ENCODE results near the gene FZR1.

FZR1 gene

GRCh38 chr19:3533033-3533432 is 26.9 kb downstream of the FZR1 start:
- DNase-seq = no peak

DNA sequence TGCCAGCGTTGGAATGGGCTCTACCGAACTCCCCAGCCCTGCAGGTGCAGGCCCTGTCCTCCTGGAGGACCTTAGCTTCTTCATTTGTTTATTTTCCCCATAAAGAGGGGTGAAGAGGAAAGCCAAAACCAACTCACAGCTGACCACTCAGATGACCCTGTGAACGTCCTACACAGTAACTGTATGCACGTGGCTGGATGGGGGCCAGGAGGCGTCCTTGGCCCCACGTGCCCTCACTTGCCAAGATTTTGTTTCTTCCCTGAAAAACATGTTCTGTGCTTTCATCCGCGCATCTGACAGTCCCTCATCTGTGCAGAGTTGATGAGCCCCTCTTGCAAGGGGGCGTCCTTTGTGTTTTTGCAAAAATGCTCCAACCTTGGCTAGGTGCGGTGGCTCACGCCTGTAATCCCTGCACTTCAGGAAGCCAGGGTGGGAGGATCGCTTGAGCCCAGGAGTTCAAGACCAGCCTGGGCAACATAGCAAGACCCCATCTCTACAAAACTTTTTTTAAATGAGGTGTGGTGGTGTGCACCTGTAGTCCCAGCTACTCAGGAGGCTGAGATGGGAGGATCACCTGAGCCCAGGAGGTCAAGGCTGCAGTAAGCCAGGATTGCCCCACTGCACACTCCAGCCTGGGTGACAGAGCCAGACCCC is 27.6 kb downstream of the FZR1 start:
- no peak for DNase-seq

DNA sequence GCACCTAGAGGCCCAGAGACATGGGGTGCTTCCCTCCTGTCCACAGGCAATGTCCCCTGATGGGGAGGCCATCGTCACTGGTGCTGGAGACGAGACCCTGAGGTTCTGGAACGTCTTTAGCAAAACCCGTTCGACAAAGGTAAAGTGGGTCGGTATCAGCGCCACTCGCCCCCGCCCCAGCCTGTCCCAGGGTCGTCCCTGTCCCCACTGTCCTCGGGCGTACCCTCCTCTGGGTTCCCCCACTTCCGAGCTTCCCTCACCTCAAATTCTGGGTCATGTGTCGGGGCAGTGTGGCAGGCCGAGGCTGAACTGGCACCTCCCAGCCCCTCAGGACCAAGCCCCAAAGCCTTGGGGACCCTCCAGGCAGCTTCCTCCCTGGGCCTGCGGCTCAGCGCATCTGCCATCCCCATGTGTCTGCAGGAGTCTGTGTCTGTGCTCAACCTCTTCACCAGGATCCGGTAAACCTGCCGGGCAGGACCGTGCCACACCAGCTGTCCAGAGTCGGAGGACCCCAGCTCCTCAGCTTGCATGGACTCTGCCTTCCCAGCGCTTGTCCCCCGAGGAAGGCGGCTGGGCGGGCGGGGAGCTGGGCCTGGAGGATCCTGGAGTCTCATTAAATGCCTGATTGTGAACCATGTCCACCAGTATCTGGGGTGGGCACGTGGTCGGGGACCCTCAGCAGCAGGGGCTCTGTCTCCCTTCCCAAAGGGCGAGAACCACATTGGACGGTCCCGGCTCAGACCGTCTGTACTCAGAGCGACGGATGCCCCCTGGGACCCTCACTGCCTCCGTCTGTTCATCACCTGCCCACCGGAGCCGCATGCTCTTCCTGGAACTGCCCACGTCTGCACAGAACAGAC is 28.5 kb downstream of the FZR1 start:
- DNase-seq = no peak

DNA sequence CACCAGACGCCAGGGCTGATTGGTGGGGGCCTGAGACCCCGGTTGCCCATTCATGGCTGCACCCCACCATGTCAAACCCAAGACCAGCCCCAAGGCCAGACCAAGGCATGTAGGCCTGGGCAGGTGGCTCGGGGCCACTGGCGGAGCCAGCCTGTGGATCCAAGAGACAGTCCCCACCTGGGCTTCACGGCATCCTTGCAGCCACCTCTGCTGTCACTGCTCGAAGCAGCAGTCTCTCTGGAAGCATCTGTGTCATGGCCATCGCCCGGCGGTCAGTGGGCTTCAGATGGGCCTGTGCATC is 29.1 kb downstream of the FZR1 start:
- DNase-seq = no peak

- DNase-seq = peak in 1 of 2 donors; percentile 39
Observed at GRCh38 chr19:3535563-3535965, 29.5 kb downstream of the FZR1 start.

DNA sequence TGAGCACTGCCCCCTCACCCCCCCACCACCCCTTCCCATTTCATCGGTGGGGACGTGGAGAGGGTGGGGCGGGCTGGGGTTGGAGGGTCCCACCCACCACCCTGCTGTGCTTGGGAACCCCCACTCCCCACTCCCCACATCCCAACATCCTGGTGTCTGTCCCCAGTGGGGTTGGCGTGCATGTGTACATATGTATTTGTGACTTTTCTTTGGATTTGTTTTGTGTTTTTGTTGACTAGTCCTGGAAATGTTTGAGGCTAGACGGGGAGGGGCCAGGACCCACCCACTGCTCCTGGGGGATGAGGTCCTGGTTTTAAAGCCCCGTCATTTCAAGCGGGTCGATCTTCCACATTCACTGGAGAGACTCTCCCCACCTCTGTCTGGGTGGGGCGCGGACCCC is 29.9 kb downstream of the FZR1 start:
- no peak for DNase-seq

DNA sequence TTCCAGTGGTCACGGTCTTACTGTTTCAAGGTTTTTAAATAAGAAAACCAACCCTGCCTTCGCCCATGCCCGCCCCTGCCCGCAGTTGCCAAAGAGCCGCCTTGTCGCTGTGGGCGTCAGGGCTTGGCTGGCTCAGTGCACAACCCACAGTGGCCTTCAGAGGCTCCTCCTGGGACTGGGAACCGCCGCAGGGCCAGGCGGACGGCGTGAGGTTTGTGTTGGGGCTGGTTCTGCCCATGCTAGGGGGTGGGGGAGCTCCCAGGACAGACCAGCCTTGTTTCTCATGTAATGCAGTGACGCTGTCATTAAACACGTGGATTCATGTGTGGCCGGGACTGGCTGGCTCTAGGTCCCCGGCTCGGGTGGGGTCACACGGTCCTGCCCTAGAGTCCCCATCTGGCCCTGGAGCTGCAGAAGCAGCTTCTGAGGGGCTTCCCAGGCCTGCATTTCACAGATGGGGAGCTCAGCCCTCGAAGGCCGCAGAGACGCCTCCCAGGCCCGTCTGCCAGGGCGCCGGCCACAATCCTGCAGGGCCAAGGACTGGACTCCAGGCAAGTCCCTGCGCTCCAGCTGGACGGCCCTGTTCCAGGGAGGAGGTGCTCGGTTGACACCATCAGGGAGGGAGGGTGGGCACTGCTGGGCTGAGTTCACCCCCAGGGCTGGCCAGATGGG is 30.5 kb downstream of the FZR1 start:
- DNase-seq = peak; percentile 32 to 70

DNA sequence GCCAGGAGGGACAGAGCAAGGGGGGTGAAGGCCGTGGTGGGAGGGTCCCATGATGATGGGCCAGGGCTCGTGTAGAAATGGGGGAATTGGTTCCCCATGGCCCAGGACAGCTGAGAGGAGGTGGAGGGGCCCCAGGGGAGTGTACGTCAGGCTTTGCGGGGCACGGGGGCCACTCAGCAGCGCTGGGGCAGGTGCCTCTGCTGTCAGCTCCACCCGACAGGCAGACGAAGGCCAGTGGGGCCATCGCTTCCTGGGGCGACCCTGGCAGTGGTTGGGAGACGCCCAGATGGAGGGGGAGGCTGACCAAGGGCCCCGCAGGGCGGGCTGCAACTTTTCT is 31.0 kb downstream of the FZR1 start:
- no peak for DNase-seq

- DNase-seq = peak; percentile 29 to 34
Observed at GRCh38 chr19:3537438-3538240, 31.5 kb downstream of the FZR1 start.

- DNase-seq = no peak
Observed at GRCh38 chr19:3538258-3538929, 32.3 kb downstream of the FZR1 start.

GRCh38 chr19:3538965-3539755 is 33.0 kb downstream of the FZR1 start, which contains the start of gene TEKTIP1:
TEKTIP1 (plus strand) TSS chr19:3539174; CDS start chr19:3539178, 4 bp downstream.
- no peak for DNase-seq

GRCh38 chr19:3539756-3540118 is 33.6 kb downstream of the FZR1 start:
- no peak for DNase-seq

GRCh38 chr19:3543150-3544057 is 37.3 kb downstream of the FZR1 start:
- DNase-seq = no peak

GRCh38 chr19:3544058-3544376 is 37.9 kb downstream of the FZR1 start:
- DNase-seq = no peak

GRCh38 chr19:3544742-3545668 is 38.9 kb downstream of the FZR1 start:
- peak; percentile 65 to 76 for DNase-seq

GRCh38 chr19:3545669-3546034 is 39.5 kb downstream of the FZR1 start:
- DNase-seq = no peak

DNA sequence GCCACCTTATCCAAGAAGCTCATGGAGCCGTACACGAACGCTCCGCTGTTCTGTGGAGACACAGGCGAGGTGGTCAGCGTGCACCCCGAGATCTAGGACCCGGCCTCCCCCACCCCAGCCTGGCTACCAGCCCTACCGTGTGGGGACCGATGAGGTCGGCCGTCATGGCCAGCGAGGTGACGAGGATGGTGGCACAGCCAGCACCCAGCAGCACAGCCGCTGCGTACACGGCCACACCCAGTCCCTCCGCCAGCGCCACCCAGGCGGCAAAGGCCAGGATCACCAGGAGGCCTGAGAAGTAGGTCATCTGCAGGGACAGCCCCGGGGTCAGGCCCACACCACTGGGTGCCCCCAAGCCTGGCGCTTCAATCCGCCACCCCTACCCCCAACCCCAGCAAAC is 40.0 kb downstream of the FZR1 start:
- no peak for DNase-seq

DNA sequence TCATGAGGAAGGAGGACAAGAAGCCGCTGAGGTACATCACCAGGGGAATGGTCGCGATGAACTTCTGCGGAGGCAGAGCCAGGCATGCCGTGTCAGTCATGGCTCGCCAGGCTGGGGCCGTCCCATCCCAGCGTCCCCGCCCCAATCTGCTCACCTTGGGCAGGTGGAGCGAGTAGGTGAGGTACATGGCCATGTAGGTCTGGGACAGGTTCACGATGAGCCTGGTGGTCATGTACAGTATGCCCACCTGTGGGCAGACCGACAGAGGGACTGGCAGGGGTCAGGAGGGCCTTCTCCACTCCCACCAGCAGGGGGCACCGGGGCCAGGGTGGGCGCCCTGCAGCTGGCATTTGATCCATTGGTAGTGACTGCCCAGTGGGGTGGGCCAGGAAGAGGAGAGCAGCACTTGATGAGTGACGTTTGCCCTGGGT is 41.2 kb downstream of the FZR1 start:
- DNase-seq = no peak

DNA sequence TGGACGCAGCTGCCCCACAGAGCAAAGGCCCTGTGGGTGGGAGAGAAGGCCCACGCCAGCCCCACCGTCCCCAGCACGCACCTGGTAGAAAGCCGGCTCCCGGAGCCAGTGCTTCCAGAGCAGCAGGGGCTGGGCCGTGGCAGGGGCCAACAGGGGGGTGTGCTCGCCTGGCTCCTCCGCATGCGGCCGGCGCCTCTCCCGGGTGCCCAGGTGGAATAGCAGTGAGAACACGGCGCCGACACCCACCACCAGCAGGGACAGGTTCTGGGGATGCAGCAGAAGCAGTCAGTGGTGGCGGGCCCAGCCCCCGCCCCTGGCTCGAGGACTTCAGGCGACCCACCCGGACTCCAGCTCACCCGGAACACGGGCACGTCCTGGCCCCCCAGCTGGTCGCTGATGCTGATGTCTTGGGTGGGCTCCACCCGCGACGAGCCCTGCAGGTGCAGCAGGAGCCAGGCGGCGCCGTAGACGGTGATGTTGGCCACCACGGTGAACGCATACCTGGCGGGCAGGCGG is 41.7 kb downstream of the FZR1 start:
- no peak for DNase-seq
